ENCODE data around the gene BSDC1. TPM values are rescaled to one million over a fixed set of nuclear protein-coding genes. Genes with fewer than 3 reads are reported as not detected.

BSDC1 gene
- total RNA-seq, 1 experiment from 2014 or later = 46.8 TPM

GRCh38 chr1:32332290-32333079, 61.8 kb downstream of the BSDC1 start:
- in situ Hi-C loops (cut with HindIII; ENCODE audit: low pct_unique_long_range_greater_than_20kb, low sequenced_read_pairs) = no loop called here
- DNase-seq (ENCODE audit: low read depth, low spot score) = no peak

GRCh38 chr1:32331549-32331948, 62.7 kb downstream of the BSDC1 start:
- in situ Hi-C loops (cut with HindIII; ENCODE audit: low pct_unique_long_range_greater_than_20kb, low sequenced_read_pairs) = no loop called here
- no peak for DNase-seq (ENCODE audit: low read depth, low spot score)

GRCh38 chr1:32330558-32331151, 63.6 kb downstream of the BSDC1 start:
- in situ Hi-C loops (cut with HindIII; ENCODE audit: low pct_unique_long_range_greater_than_20kb, low sequenced_read_pairs) = no loop called here
- no peak for DNase-seq (ENCODE audit: low read depth, low spot score)

GRCh38 chr1:32329931-32330466, 64.2 kb downstream of the BSDC1 start:
- in situ Hi-C loops (cut with HindIII; ENCODE audit: low pct_unique_long_range_greater_than_20kb, low sequenced_read_pairs) = no loop called here

GRCh38 chr1:32327204-32327603, 67.0 kb downstream of the BSDC1 start:
- in situ Hi-C loops (cut with HindIII; ENCODE audit: low pct_unique_long_range_greater_than_20kb, low sequenced_read_pairs) = no loop called here
- no peak for DNase-seq (ENCODE audit: low read depth, low spot score)

More at GRCh38 chr1:32329931-32330466, 64.2 kb downstream of the BSDC1 start:
- DNase-seq (ENCODE audit: low read depth, low spot score) = no peak

GRCh38 chr1:32321712-32322291, 72.4 kb downstream of the BSDC1 start:
- DNase-seq (ENCODE audit: low read depth, low spot score) = no peak
- in situ Hi-C loops (cut with HindIII; ENCODE audit: low pct_unique_long_range_greater_than_20kb, low sequenced_read_pairs) = no loop called here

- in situ Hi-C loops (cut with HindIII; ENCODE audit: low pct_unique_long_range_greater_than_20kb, low sequenced_read_pairs) = no loop called here
- no peak for DNase-seq (ENCODE audit: low read depth, low spot score)
Measured at GRCh38 chr1:32318127-32318869, 75.9 kb downstream of the BSDC1 start.

GRCh38 chr1:32316903-32317277, 77.4 kb downstream of the BSDC1 start:
- no peak for DNase-seq (ENCODE audit: low read depth, low spot score)
- in situ Hi-C loops (cut with HindIII; ENCODE audit: low pct_unique_long_range_greater_than_20kb, low sequenced_read_pairs) = no loop called here

Other genes with a start within 250 kb of the BSDC1 start
- 65.6 and 65.8 TPM in 2 replicates for gene TXLNA, start 214.8 kb downstream of the BSDC1 start, total RNA-seq (2014; rRNA removed; shearing (Covaris generic))
- gene CCDC28B, start 193.8 kb downstream of the BSDC1 start, total RNA-seq (2014; rRNA removed; shearing (Covaris generic)) = 8.6 and 12.2 TPM in 2 replicates
- 2.5 and 3.1 TPM in 2 replicates for gene IQCC, start 188.8 kb downstream of the BSDC1 start, total RNA-seq (2014; rRNA removed; shearing (Covaris generic))
- not detected in 2 replicates for gene DCDC2B, start 185.4 kb downstream of the BSDC1 start, total RNA-seq (2014; rRNA removed; shearing (Covaris generic))
- 9.6 and 12.5 TPM in 2 replicates for gene TMEM234, start 172.1 kb downstream of the BSDC1 start, total RNA-seq (2014; rRNA removed; shearing (Covaris generic))
- 554 and 565 TPM in 2 replicates for gene EIF3I, start 172.0 kb downstream of the BSDC1 start, total RNA-seq (2014; rRNA removed; shearing (Covaris generic))
- 45.5 and 50.6 TPM in 2 replicates for gene FAM167B, start 147.2 kb downstream of the BSDC1 start, total RNA-seq (2014; rRNA removed; shearing (Covaris generic))
- gene LCK, start 143.2 kb downstream of the BSDC1 start, total RNA-seq (2014; rRNA removed; shearing (Covaris generic)) = not detected in 2 replicates
- 98.0 and 99.1 TPM in 2 replicates for gene HDAC1, start 102.4 kb downstream of the BSDC1 start, total RNA-seq (2014; rRNA removed; shearing (Covaris generic))
- 82.8 and 106 TPM in 2 replicates for gene MARCKSL1, start 58.2 kb downstream of the BSDC1 start, total RNA-seq (2014; rRNA removed; shearing (Covaris generic))
- gene FAM229A, start 32.0 kb downstream of the BSDC1 start, total RNA-seq (2014; rRNA removed; shearing (Covaris generic)) = 0.74 and 0.85 TPM in 2 replicates
- 0.32 and 2.6 TPM in 2 replicates for gene TSSK3, start 31.9 kb downstream of the BSDC1 start, total RNA-seq (2014; rRNA removed; shearing (Covaris generic))
- gene ZBTB8B, start 70.6 kb upstream of the BSDC1 start, total RNA-seq (2014; rRNA removed; shearing (Covaris generic)) = 0.35 and 0.50 TPM in 2 replicates
- 3.2 and 3.7 TPM in 2 replicates for gene ZBTB8A, start 145.0 kb upstream of the BSDC1 start, total RNA-seq (2014; rRNA removed; shearing (Covaris generic))

Measured in SK-MEL-5 (cell line).